Panc1 (cell line): ENCODE results near the gene SCRN2. TPM values are rescaled to one million over a fixed set of nuclear protein-coding genes. Genes with fewer than 3 reads are reported as not detected.

Experiments
- ATAC-seq: fragments of 200-7000 bp; cut with Tn5 transposase; 2 replicates; pipeline ENCODE4 v1.9.1; 2020; ENCODE audit warnings: mild to moderate bottlenecking, moderate library complexity
- BruUV-seq: library from RNA; stranded (reverse); fragments of 400-500 nt; replicated peaks from 2 replicates; lab custom pipeline; 2021; lab: Mats Ljungman, UMichigan
- CTCF ChIA-PET: fragments of 300-600 bp; sonication (Branson Sonifier 250); formaldehyde crosslinking; loops from one replicate; lab custom pipeline; 2022; ENCODE audit warnings: antibody characterized with exemption; lab: Charles Lee
- POLR2A ChIA-PET: fragments of 300-600 bp; sonication (Branson Sonifier 250); formaldehyde crosslinking; loops from one replicate; lab custom pipeline; 2022; ENCODE audit warnings: antibody characterized with exemption; lab: Charles Lee
- DNase-seq: peaks from one replicate; pipeline ENCODE4 v3.0.0-alpha.2; 2010; ENCODE audit warnings: low read depth, low spot score
- H3K27ac ChIP-seq: 2 replicates; pipeline ENCODE4 v1.5.1; 2011; ENCODE audit warnings: mild to moderate bottlenecking, low read length, inconsistent platforms
- H3K27me3 ChIP-seq: fragments of 200-500 bp; sonication (Bioruptor generic); 2 replicates; pipeline ENCODE4 v1.6.0; 2014; ENCODE audit warnings: low read length, inconsistent platforms; ENCODE audit not compliant: control insufficient read depth, insufficient read depth
- H3K36me3 ChIP-seq: fragments of 200-500 bp; sonication (Bioruptor generic); 2 replicates; pipeline ENCODE4 v1.5.1; 2014; ENCODE audit warnings: inconsistent platforms, mild to moderate bottlenecking, low read length, moderate library complexity; ENCODE audit not compliant: control insufficient read depth, insufficient read depth
- H3K4me1 ChIP-seq: 2 replicates; pipeline ENCODE4 v1.5.1; 2011; ENCODE audit warnings: inconsistent platforms, mild to moderate bottlenecking, low read length, moderate library complexity; ENCODE audit not compliant: control insufficient read depth, insufficient read depth
- H3K4me3 ChIP-seq, 2 experiments: 2 replicates each; pipeline ENCODE4 v1.5.1; 2011 to 2012; ENCODE audit warnings: low read depth in 2 of 2, low read length in 2 of 2, mild to moderate bottlenecking in 2 of 2, inconsistent platforms in 1 of 2, moderate library complexity in 1 of 2
- H3K9me3 ChIP-seq: fragments of 200-500 bp; sonication (Bioruptor generic); 2 replicates; pipeline ENCODE4 v1.5.1; 2014; ENCODE audit warnings: low read depth, mild to moderate bottlenecking, inconsistent platforms, low read length, moderate library complexity; ENCODE audit not compliant: control insufficient read depth, insufficient read depth
- POLR2AphosphoS5 ChIP-seq: IDR thresholded peaks from 2 replicates; pipeline ENCODE4 v1.6.1; 2012; ENCODE audit warnings: mild to moderate bottlenecking, low read depth, low read length, moderate library complexity
- SIN3A ChIP-seq: IDR thresholded peaks from 2 replicates; pipeline ENCODE4 v1.6.1; 2012; ENCODE audit warnings: low read depth, mild to moderate bottlenecking, low read length, moderate library complexity, borderline replicate concordance; ENCODE audit not compliant: insufficient read depth
- TCF7L2 ChIP-seq: IDR thresholded peaks from 2 replicates; pipeline ENCODE4 v1.6.1; 2011; ENCODE audit warnings: mild to moderate bottlenecking, low read depth, low read length, inconsistent platforms
- in situ Hi-C: cut with HindIII; loops from 2 replicates; pipeline ENCODE4 v1.10.0; 2016; ENCODE audit warnings: low sequenced_read_pairs, low pct_unique_long_range_greater_than_20kb
- intact Hi-C: fragments of 100-400 bp; cut with micrococcal nuclease; formaldehyde crosslinking; loops from one replicate; pipeline ENCODE4 v1.10.0; 2022; ENCODE audit not compliant: unreplicated experiment
- total RNA-seq: library from RNA; stranded (reverse); gene quantifications from one replicate; pipeline ENCODE4 v1.2.1, GENCODE V29; 2021; ENCODE audit not compliant: unreplicated experiment
- TF ChIP-seq, protein P1 (sequence below): fragments of 450-650 bp; IDR thresholded peaks from 2 replicates; pipeline ENCODE4 v1.5.1; 2017; ENCODE audit warnings: mild to moderate bottlenecking
- TF ChIP-seq, protein P2 (sequence below), 2 experiments: IDR thresholded peaks; 2 replicates each; pipeline ENCODE4 v1.6.1; 2011 to 2012; ENCODE audit warnings: low read depth in 2 of 2, control low read depth in 1 of 2, low read length in 1 of 2, mild to moderate bottlenecking in 1 of 2, moderate library complexity in 1 of 2; ENCODE audit not compliant: insufficient read depth in 1 of 2

Gene SCRN2
- total RNA-seq, 1 experiment from 2014 or later, result 34.9 TPM

DNA sequence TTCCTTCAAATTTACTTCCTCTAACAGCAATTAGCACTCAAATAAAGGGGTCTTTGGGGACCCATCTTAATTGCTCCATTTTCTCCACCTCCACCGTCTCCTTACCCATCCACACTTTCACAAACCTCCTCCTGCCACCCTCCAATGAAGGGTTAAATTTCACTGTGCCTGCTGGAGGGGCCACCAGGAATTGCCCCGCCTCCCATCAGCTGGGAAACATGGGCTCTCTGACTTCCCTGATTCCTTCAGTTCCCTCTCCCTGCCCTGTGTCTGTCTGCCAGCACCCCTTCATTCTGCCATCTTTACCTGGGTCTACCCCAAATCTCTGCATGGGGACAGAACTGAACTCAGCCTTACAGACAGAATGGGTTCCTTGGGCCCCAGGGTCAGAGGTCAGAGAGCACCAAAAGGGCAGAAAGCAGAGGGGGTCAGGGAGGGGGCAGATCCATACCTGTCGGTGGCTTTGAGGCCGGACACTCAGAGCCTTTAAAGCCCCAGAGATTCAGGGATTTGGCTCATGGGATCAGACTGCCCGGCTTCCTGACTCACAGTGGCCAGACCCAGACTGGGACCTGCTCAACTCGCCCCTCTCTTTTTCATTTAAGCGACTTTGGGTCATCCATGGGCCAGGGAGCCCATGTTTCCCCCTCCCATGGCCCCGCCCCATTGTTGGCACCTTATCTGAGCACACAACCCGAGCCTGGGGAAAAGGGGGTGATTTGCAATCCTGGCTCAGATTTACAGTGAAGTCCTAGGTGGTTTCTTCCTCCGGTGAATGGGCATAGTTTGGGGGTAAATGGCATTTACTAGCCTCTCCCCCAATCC is 37.3 kb upstream of the SCRN2 start:
- Histone ChIP-seq H3K27ac (no peak overlapping the region), H3K27me3 (no peaks in the 10 kb centered on the region), H3K4me1 (peaks cover 8% of the 10 kb centered on the region; the same call in 1 of the 2 replicates), H3K36me3 (no peaks in the 10 kb centered on the region), H3K4me3 (no peak overlapping the region), H3K9me3 (no peaks in the 10 kb centered on the region)
- no peak for DNase-seq
- ChIA-PET CTCF (no interaction called here), POLR2A (no interaction called here)
- intact Hi-C loops (no loop called here), in situ Hi-C loops (no loop called here)
- TF ChIP-seq, protein P1, sequence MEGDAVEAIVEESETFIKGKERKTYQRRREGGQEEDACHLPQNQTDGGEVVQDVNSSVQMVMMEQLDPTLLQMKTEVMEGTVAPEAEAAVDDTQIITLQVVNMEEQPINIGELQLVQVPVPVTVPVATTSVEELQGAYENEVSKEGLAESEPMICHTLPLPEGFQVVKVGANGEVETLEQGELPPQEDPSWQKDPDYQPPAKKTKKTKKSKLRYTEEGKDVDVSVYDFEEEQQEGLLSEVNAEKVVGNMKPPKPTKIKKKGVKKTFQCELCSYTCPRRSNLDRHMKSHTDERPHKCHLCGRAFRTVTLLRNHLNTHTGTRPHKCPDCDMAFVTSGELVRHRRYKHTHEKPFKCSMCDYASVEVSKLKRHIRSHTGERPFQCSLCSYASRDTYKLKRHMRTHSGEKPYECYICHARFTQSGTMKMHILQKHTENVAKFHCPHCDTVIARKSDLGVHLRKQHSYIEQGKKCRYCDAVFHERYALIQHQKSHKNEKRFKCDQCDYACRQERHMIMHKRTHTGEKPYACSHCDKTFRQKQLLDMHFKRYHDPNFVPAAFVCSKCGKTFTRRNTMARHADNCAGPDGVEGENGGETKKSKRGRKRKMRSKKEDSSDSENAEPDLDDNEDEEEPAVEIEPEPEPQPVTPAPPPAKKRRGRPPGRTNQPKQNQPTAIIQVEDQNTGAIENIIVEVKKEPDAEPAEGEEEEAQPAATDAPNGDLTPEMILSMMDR, result no peak
- TF ChIP-seq, protein P2, sequence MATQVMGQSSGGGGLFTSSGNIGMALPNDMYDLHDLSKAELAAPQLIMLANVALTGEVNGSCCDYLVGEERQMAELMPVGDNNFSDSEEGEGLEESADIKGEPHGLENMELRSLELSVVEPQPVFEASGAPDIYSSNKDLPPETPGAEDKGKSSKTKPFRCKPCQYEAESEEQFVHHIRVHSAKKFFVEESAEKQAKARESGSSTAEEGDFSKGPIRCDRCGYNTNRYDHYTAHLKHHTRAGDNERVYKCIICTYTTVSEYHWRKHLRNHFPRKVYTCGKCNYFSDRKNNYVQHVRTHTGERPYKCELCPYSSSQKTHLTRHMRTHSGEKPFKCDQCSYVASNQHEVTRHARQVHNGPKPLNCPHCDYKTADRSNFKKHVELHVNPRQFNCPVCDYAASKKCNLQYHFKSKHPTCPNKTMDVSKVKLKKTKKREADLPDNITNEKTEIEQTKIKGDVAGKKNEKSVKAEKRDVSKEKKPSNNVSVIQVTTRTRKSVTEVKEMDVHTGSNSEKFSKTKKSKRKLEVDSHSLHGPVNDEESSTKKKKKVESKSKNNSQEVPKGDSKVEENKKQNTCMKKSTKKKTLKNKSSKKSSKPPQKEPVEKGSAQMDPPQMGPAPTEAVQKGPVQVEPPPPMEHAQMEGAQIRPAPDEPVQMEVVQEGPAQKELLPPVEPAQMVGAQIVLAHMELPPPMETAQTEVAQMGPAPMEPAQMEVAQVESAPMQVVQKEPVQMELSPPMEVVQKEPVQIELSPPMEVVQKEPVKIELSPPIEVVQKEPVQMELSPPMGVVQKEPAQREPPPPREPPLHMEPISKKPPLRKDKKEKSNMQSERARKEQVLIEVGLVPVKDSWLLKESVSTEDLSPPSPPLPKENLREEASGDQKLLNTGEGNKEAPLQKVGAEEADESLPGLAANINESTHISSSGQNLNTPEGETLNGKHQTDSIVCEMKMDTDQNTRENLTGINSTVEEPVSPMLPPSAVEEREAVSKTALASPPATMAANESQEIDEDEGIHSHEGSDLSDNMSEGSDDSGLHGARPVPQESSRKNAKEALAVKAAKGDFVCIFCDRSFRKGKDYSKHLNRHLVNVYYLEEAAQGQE (IDR thresholded peaks at IDR 0.05; ENCODE audit: insufficient read depth in 1 of 2, low read depth in 2 of 2, low read length in 1 of 2), result no peak
- TF ChIP-seq SIN3A (no peak), TCF7L2 (no peak), POLR2AphosphoS5 (no peak)
- no peak for ATAC-seq
- BruUV-seq, result no TSS peak

DNA sequence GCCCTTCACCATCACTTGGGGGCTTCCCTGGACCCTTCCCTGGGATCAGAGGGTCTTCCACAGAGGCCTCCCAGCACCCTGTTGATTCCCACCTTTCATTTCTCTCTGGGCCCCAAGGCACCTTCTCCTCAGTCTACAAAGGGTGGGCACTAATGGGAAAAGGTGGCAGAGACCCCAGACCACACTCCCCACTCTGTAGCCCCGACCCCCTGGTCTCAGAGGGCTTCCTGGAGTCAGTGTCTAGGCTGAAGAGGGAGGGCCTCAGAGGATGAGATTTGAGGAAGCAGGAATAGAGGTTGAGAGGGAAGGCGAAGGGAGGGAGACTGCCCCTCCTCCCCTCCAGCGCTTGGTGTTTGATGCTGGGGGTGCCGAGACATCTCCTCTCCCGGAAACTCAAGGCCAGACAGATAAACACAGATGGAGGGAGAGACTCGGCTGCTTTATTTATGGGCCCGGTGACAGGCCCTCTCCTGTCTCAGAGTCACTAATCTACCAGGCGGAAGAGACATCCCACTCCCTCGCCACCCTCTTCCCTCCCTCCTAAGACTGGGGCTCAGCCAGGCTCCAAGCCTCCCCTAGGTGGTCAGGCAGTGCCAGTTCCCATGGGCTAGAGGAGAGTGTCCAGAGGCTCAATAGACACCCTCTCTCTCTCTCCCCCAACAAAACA is 36.4 kb upstream of the SCRN2 start:
- intact Hi-C loops (no loop called here), in situ Hi-C loops (no loop called here)
- ATAC-seq (no peak), DNase-seq (no peak)
- no peak for TF ChIP-seq POLR2AphosphoS5
- no peak for TF ChIP-seq SIN3A
- TF ChIP-seq, protein P2 (IDR thresholded peaks at IDR 0.05; ENCODE audit: insufficient read depth in 1 of 2, low read depth in 2 of 2, low read length in 1 of 2), result no peak
- TF ChIP-seq TCF7L2, result no peak
- TF ChIP-seq, protein P1, result no peak
- BruUV-seq, result no TSS peak
- Histone ChIP-seq H3K4me1 (peaks cover 10% of the 10 kb centered on the region; the same call in 1 of the 2 replicates), H3K9me3 (no peaks in the 10 kb centered on the region), H3K27ac (no peak overlapping the region), H3K27me3 (no peaks in the 10 kb centered on the region), H3K4me3 (no peak overlapping the region), H3K36me3 (no peaks in the 10 kb centered on the region)
- ChIA-PET CTCF (no interaction called here), POLR2A (no interaction called here)
